HG03159 (cell line): ENCODE measurements around the gene GPR31.
A peak's percentile ranks its signal among the peaks of the same experiment; 100 is the strongest.
"Not testable (repeated sequence)": the region's sequence is repeated elsewhere in the genome, so short reads cannot be mapped to it uniquely, and the experiment has no call there.

Source experiments
- ATAC-seq: cut with Tn5 transposase; IDR thresholded peaks from one replicate; pipeline ENCODE4 v1.9.1; 2021; ENCODE audit warnings: mild to moderate bottlenecking, moderate library complexity; ENCODE audit not compliant: unreplicated experiment

The GPR31 gene

GRCh38 chr6:167157863-167158262, at the start of gene GPR31:
Gene GPR31, minus strand, starts transcription at chr6:167157980. Its CDS starts 149 bp downstream, at chr6:167157831.
- ATAC-seq, result no peak

- ATAC-seq, result no peak
Measured at GRCh38 chr6:167207527-167207926, 49.7 kb upstream of the GPR31 start.

- not testable (repeated sequence) for ATAC-seq
Measured at GRCh38 chr6:167205316-167205715, 47.5 kb upstream of the GPR31 start.

GRCh38 chr6:167204059-167204348, 46.2 kb upstream of the GPR31 start:
- not testable (repeated sequence) for ATAC-seq

- ATAC-seq, result not testable (repeated sequence)
Measured at GRCh38 chr6:167203261-167204058, 45.7 kb upstream of the GPR31 start.

GRCh38 chr6:167202613-167203012, 44.8 kb upstream of the GPR31 start:
- not testable (repeated sequence) for ATAC-seq

GRCh38 chr6:167200806-167201205, 43.0 kb upstream of the GPR31 start:
- no peak for ATAC-seq

- not testable (repeated sequence) for ATAC-seq
Measured at GRCh38 chr6:167195941-167196610, 38.3 kb upstream of the GPR31 start.

GRCh38 chr6:167193515-167194125, 35.8 kb upstream of the GPR31 start:
- ATAC-seq, result not testable (repeated sequence)

- not testable (repeated sequence) for ATAC-seq
Measured at GRCh38 chr6:167191043-167191583, 33.3 kb upstream of the GPR31 start.

GRCh38 chr6:167187275-167187674, 29.5 kb upstream of the GPR31 start:
- not testable (repeated sequence) for ATAC-seq

GRCh38 chr6:167185101-167185500, 27.3 kb upstream of the GPR31 start:
- ATAC-seq, result not testable (repeated sequence)

GRCh38 chr6:167182913-167183314, 25.1 kb upstream of the GPR31 start:
- peak; percentile 87 for ATAC-seq

- ATAC-seq, result not testable (repeated sequence)
Measured at GRCh38 chr6:167181351-167181750, 23.6 kb upstream of the GPR31 start.

- not testable (repeated sequence) for ATAC-seq
Measured at GRCh38 chr6:167180086-167180485, 22.3 kb upstream of the GPR31 start.

- not testable (repeated sequence) for ATAC-seq
Measured at GRCh38 chr6:167178896-167179655, 21.3 kb upstream of the GPR31 start.

GRCh38 chr6:167177271-167177670, 19.5 kb upstream of the GPR31 start:
- not testable (repeated sequence) for ATAC-seq

- not testable (repeated sequence) for ATAC-seq
Measured at GRCh38 chr6:167172011-167172410, 14.2 kb upstream of the GPR31 start.

GRCh38 chr6:167171300-167171699, 13.5 kb upstream of the GPR31 start:
- not testable (repeated sequence) for ATAC-seq

GRCh38 chr6:167169867-167170266, 12.1 kb upstream of the GPR31 start:
- ATAC-seq, result not testable (repeated sequence)

GRCh38 chr6:167168296-167168695, 10.5 kb upstream of the GPR31 start:
- not testable (repeated sequence) for ATAC-seq
